Measurements from ENCODE around the gene AMDHD1.

DNA sequence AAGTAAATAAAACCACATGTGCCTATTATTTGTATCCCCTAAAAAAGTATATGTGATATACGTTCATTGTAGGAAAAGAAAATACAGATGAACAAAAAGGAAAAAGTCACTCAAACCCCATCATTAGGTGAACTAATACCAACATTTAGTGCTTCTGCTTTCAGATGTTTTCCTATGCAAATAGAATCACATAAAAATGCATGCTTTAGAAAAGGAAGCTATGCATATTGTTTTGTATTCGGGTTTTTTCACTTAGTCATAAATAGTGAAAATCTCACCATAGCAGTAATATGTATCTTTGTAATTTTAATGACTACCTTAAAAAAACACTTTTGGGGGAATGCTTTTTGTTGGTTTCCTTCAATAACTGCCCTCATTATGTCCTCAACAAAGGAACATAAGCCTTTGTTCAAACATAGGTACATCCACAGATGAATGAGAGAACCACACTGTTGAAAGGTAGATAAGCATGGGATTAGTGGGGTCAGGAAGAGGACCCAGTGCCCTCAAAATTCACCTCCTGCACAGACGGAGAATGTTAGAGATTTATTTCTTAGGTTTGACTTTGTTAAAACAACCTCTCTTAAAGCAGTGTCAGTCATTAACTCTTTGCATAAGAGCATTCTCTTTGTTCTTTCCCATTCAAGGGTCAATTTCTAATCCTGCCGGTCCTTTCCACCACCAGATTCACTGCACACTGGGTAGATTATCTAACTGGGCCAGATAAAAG lies 6.5 kb downstream of the AMDHD1 start:
- TF ChIP-seq, protein P1, sequence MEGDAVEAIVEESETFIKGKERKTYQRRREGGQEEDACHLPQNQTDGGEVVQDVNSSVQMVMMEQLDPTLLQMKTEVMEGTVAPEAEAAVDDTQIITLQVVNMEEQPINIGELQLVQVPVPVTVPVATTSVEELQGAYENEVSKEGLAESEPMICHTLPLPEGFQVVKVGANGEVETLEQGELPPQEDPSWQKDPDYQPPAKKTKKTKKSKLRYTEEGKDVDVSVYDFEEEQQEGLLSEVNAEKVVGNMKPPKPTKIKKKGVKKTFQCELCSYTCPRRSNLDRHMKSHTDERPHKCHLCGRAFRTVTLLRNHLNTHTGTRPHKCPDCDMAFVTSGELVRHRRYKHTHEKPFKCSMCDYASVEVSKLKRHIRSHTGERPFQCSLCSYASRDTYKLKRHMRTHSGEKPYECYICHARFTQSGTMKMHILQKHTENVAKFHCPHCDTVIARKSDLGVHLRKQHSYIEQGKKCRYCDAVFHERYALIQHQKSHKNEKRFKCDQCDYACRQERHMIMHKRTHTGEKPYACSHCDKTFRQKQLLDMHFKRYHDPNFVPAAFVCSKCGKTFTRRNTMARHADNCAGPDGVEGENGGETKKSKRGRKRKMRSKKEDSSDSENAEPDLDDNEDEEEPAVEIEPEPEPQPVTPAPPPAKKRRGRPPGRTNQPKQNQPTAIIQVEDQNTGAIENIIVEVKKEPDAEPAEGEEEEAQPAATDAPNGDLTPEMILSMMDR (IDR thresholded peaks at IDR 0.05; ENCODE audit: extremely low read depth in 1 of 2, insufficient read depth in 1 of 2, low read depth in 1 of 2, low read length in 2 of 2), result no peak
- TF ChIP-seq MYC (IDR thresholded peaks at IDR 0.05; ENCODE audit: low read depth, low read length), result no peak
- no peak for TF ChIP-seq POLR2A (IDR thresholded peaks at IDR 0.05; ENCODE audit: low read depth, low read length)
- TF ChIP-seq, protein P2, sequence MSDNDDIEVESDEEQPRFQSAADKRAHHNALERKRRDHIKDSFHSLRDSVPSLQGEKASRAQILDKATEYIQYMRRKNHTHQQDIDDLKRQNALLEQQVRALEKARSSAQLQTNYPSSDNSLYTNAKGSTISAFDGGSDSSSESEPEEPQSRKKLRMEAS (IDR thresholded peaks at IDR 0.05; ENCODE audit: insufficient read depth, insufficient read length), result no peak
- no peak for TF ChIP-seq FOS (IDR thresholded peaks at IDR 0.05; ENCODE audit: borderline replicate concordance, insufficient read depth, low read length)
